SIG-M5 treated with dmso at 0.1 percent for 504 hours (cell line): Measurements from ENCODE around the gene SLC9A5.

Experiments used
- DNase-seq: peaks from one replicate; lab custom pipeline; 2025; ENCODE audit not compliant: unreplicated experiment; lab: John Stamatoyannopoulos, UW

The SLC9A5 gene

DNA sequence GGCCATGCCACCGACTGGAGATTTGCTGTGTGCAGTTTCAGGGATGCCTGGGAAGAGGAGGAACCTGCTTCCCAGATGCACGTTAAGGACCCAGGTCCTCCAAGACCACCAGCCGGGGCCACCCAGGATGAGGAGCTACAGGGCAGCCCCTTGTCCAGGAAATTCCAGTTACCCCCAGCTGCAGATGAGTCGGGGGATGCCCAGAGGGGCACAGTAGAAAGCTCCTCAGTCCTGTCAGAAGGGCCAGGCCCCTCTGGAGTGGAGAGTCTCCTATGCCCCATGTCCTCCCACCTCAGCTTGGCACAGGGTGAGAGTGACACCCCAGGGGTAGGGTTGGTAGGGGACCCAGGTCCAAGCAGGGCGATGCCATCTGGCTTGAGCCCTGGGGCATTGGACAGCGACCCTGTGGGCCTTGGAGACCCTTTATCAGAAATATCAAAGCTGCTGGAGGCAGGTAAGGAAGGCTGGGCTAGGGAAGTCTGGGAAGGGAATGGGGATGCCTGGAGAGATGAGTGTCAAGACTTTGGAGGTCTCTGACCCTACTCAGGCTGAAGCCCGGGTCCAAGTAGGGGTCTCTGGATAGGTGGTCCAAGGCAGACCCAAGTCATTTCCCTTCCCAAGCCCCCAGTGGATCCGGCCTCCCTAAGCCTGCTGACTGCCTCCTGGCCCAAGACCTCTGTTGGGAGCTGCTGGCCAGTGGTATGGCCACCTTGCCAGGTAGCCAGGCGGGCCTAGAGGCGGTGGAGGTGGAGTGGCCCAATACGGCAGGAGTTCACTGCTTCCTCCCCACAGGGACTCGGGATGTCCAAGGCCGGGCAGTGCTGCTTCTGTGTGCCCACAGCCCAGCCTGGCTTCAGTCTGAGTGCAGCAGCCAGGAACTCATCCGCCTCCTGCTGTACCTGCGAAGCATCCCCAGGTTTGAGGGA is 31.6 kb downstream of the SLC9A5 start:
- no peak for DNase-seq

DNA sequence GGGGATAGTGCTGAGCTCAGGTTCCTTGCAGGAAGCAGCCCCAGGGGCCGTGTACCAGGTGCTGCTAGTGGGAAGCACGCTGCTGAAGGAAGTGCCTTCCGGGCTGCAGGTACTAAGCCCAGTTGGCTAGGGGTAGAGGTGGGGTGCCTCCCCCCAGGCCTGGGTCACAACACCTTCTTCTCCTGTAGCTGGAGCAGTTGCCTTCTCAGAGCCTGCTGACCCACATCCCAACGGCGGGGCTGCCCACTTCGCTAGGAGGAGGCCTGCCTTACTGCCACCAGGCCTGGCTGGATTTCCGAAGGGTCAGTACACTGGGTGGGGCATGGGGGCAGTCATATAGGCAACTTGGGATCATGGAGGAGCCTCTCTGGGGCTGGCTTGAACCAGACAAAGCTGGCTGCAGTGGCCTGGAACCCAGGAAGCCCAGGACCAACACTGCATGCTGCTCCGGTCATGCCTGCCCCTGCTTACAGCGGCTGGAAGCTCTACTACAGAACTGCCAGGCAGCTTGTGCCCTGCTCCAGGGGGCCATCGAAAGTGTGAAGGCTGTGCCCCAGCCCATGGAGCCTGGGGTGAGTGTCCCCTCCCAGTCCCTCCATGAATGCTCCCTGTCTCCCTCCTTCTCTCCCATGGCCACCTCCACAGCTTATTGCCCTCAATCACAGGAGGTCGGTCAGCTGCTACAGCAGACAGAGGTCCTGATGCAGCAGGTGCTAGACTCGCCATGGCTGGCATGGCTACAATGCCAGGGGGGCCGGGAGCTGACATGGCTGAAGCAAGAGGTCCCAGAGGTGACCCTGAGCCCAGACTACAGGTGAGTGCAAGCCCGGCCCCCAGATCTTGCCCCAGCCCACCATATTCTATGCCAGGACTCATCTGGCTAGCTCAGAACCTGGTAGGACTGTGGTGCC is 33.0 kb downstream of the SLC9A5 start:
- no peak for DNase-seq

GRCh38 chr16:67282447-67282805 is 33.6 kb downstream of the SLC9A5 start:
- no peak for DNase-seq

- no peak for DNase-seq
Measured at GRCh38 chr16:67283039-67283825, 34.5 kb downstream of the SLC9A5 start.

DNA sequence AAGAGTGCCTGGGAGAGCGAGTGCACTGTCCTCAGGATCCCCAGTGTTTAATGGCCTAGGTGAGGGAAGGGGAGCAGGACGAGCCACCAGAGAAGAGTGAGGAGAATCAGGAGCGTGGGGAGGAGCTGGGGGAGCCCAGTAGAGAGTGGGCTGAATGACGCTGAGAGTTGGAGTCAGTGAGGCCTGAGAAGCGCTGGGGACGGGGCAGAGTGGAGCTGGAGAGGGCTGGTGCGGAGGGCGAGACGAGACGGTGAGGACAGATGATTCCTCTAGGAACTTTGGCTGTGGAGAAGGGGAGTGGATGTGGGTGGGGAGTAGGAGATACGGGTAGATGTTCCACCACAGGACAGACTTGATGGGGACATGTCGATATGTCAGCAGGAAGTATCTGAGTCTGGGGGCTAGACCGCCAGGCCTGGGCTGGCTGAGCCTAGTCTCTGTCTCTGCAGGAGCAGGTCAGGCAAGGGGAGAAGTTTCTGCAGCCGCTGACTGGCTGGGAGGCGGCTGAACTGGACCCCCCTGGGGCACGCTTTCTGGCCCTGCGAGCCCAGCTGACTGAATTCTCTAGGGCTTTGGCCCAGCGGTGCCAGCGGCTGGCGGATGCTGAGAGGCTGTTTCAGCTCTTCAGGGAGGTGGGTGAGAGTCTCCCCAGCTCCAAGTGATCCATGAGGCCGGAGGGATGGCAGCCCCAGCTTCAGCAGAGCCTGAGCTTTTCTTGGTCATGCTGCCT is 35.2 kb downstream of the SLC9A5 start:
- no peak for DNase-seq

GRCh38 chr16:67284699-67285646 is 36.2 kb downstream of the SLC9A5 start:
- DNase-seq: no peak

GRCh38 chr16:67286441-67287235 is 37.9 kb downstream of the SLC9A5 start:
- no peak for DNase-seq

- no peak for DNase-seq
Measured at GRCh38 chr16:67287960-67288359, 39.2 kb downstream of the SLC9A5 start.

GRCh38 chr16:67291461-67291860 is 42.7 kb downstream of the SLC9A5 start:
- no peak for DNase-seq

DNA sequence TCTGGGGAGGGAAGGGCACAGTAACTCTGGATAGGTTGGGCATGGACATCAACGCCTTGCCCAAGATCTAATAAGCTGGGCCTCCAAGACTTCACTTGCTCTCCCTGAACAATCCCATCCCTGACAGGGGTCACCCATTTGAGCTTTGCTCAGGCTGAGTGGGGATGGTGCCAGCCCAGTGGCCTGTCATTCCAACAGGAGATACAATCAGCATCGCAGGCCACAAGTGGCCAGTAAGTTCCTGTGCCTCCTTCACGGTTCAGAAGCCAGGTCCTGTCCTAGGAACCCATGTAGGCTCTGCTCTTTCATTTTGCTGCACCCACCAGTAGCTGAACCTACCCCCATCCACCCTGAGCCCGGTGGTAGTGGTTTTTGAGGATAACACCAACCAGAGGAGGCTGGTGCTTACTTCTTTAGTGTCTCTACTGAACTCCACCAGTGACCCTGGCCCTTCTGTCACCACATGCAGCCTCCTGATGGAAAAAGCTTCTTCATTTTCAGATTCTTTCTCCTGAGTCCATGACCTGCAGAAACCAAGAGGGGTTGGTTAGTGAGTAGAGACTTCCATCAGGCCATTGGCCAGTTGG is 45.5 kb downstream of the SLC9A5 start:
- DNase-seq: no peak

- no peak for DNase-seq
Measured at GRCh38 chr16:67294938-67295361, 46.2 kb downstream of the SLC9A5 start.

- DNase-seq: no peak
Measured at GRCh38 chr16:67296420-67296819, 47.6 kb downstream of the SLC9A5 start.

DNA sequence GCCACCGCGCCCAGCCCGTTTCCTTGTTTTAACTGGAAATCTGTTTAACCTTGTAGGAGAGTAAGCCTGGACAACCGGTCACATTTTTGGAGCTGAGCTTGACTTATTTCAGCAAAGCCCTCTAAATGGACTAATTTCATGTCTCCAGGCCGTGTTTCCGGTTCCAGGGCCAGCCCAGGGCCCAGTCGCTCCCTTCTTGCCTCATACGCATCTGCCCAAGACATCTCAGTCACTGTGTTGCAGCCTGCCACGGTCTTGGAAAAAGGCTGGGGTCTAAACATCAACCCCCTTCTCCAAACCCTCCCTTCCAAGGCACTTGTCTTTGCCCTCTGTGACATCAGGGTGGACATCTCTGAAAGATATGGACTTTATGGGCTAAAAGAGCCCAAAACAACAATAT is 49.5 kb downstream of the SLC9A5 start:
- DNase-seq: no peak

DNA sequence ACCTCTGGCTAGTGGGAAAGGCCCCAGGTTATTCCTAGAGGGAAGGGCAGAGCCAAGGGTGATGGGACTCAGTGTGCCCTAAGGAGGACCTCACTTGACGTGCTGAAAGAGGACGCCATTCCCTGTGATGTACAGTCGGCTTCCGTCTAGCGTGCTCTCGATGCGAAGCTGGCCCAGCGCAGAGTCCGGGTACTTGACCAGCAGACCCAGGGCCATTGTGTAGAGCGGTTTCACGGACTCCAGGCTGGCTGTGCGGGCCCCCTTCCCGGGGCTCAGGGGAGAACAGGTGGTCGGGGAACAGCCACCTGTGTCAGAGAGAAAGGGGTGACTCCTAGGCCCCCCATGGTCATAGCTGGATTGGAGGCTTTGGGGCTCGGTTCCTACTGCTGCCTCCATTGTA is 50.5 kb downstream of the SLC9A5 start:
- no peak for DNase-seq

- no peak for DNase-seq
Measured at GRCh38 chr16:67301080-67301782, 52.5 kb downstream of the SLC9A5 start.

DNA sequence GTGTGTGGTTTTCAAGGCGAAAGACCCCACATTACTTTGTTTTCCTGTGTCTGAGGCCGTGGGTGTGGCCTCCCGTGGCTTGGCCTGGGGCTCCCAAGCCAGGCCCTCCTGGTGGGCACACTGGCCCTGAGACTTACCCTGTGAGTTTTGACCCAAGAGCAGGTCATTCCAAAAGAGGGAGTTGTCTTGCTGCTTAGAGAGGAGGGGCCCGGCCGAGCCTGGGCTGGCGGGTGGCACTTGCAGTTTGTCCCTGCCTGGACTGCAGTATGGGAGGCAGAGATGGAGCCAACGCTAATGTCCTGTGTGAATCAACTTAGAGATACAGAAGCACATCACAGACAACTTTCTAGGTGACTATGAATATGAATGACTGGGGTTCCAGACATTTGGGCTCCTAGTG is 53.3 kb downstream of the SLC9A5 start:
- no peak for DNase-seq

DNA sequence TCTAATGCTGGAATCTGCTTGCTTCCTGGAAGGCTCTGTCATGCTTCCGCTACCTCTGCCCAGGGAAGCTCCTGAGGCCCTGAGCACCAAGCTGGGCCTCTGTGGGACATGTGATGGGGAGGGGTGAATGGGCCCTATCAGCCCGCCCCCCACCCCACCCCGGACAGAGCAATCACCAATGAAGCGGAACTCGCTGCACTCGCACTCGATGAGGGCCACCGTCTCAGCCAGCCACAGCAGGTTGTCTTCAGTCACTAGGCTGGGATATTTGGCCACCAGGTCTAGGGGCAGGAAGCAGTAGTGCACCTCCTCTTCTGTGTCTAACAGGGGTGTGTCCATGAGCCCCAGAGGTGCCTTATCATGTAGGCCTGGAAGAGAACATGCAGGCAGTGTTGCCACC is 54.2 kb downstream of the SLC9A5 start:
- DNase-seq: no peak

DNA sequence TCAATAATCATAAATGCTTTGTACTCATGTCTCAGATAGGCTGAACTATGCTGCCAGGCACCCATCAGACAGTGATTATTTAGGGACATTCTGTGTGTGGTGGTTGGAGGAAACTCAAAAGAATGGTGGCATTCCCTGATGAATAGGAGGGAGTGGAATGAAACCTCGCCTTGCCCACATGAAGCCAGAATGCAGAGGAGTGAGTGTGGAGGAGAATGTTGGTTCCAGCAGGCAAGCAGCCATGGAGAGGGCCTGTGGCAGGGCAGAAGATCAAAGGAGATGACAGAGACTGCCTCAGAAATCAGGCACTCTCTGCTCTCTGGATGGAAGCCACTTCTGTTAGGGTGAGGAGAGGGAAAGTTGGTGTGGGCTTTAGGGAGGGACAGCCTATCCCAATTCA is 55.2 kb downstream of the SLC9A5 start:
- no peak for DNase-seq
